HK-2 (cell line): ENCODE data around the gene TMED4.
A peak's percentile ranks its signal among the peaks of the same experiment; 100 is the strongest.

Experiments used
- DNase-seq: peaks from one replicate; pipeline ENCODE4 v3.0.0-alpha.2; 2018; ENCODE audit not compliant: unreplicated experiment

The TMED4 gene

GRCh38 chr7:44540592-44541027, 41.4 kb downstream of the TMED4 start:
- no peak for DNase-seq

DNA sequence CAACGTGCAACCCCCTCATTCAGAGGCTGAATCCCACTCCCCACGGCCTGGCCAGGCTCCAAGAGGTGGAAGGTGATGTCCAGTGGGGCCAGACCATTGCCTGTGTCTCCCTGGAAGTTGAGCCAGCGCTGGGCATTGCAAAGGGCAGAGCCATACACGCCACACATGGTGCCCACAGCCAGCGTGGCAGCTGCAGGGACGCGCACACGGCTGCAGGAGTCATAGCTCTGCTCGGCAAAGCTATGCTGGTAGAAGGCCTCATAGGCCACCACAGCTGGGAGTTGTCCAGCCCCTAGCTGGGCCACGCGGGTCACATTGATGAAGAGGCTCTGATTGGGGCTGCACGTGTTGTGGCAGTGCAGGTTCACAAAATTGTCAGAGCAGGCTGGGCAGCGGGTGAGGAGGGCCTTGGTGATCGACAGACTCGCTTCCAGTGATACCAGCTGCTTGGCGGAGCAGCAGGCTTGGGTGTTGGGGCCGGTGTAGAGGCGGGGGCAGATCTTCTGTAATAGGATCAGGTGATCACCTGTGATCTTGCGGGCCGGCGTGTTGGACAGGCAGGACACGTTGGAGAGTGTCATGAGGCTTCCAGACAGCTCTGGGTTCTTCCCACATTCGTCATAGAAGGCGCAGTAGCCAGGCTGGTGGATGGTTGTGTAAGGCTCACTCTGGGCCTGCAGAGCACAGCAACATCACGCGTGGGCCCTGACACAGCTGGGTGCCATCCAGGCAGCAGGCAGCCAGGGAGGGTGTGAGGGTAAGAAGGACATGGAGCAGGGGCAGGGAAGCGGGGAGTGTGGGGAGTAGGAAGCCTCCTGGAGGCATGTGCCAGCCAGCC, 42.1 kb downstream of the TMED4 start:
- no peak for DNase-seq

DNA sequence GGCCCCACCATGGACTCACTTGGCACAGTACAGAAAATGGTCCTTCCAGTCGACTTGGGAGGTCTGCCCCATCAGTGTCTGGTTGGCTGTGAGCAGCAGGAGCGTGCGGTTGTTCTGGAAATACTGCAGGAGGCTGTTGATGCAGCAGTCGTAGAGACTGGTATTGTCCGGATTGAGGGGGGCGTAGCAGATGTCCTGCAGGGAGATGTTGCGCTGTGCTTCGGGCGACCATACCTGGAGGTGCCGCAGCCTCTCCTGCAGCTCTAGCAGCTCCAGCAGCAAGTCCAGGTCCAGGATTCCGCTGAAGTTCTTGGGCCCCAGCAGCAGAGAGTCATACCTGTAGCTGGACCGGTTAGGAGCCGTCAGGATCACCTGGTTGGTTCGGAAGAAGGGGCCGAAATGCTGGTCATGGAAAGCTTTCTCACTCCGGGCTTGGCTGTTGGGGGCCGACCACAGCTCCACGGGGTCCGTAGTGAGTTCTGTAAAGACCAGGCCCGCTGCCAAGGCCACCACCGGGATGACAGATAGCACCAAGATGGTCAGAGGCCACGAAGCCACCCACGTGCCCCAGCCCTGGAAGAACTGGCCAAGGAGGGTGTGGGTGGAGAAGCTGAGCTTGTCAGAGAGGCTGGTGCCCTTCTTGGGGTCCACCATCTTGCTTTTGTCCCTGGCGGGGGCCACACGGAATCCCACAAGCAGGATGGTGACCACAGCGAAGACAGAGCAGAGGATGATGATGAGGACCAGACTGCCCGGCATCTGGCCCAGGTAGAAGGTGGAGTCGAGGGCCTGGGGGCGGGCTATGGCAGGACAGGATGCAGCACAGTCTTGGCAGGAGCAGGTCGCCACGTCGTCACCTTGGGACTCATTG, 43.0 kb downstream of the TMED4 start:
- no peak for DNase-seq

- no peak for DNase-seq
These were observed 43.8 kb downstream of the TMED4 start for GRCh38 chr7:44538093-44538797.

GRCh38 chr7:44537442-44537841, 44.6 kb downstream of the TMED4 start:
- DNase-seq, result no peak

GRCh38 chr7:44536090-44536489, 45.9 kb downstream of the TMED4 start:
- DNase-seq, result no peak

- DNase-seq, result no peak
These were observed 46.5 kb downstream of the TMED4 start for GRCh38 chr7:44535348-44536064.

GRCh38 chr7:44534501-44534900, 47.5 kb downstream of the TMED4 start:
- peak; percentile 20 for DNase-seq

GRCh38 chr7:44534087-44534486, 47.9 kb downstream of the TMED4 start:
- no peak for DNase-seq

DNA sequence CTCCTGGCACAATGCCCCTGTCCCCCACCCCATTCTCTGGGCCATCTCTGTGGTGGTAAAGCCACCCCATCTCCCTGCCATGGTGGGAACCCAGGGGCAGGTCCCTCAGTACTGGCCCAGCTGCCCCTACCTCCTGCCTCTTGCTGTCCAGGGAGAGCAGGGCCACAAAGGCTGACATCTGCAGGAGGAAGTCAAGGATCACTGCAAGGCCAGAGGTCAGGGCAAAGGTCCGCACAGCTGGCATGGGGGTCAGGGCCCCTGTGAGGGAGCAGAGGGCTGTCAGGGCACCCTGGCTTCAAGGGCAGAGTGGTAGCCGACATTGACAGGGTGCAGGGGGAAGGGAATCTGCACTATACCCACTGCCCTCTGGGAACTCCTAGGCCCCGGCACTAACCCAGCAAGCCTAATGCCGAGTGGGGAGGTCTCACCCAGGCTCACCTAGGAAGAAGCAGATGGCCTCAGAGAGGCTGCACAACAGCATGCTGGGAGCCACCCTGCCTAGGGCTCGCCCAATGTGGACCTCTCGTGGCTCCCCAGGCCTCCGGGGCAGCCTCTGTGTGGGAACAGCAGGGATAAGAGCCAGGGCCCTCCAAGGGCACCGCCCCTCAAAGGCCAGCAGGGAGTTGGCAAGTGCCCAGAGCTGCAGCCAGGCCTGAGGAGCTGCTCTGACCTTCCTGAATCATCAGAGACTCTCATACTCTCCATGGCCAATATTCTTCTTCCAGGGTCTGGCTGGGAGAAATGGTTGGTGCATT, 48.6 kb downstream of the TMED4 start:
- DNase-seq, result no peak

- no peak for DNase-seq
These were observed 50.3 kb downstream of the TMED4 start for GRCh38 chr7:44531421-44532380.

DNA sequence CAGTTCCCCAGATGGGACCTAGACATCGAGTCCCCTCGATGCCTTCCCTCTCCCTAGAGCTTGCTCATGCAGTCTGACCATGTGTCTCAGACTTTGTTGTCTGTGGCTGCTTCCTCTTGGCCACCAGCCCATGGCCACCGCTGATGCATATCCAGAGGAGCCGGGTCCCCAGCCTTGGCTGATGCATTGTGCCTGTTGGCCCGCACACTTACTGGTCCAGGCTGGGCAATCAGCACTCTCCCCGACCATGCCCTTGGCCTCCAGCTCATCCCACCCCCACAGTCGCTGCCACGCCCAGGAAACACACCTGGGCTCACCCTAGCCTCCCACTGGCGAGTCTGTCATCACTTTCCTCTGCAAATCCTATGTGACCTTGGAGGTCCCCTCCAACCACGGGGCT, 51.0 kb downstream of the TMED4 start:
- no peak for DNase-seq
